ENCODE measurements around the gene JADE2.
A peak's percentile ranks its signal among the peaks of the same experiment; 100 is the strongest.
"Not testable (repeated sequence)": the region's sequence is repeated elsewhere in the genome, so short reads cannot be mapped to it uniquely, and the experiment has no call there.

JADE2 gene

DNA sequence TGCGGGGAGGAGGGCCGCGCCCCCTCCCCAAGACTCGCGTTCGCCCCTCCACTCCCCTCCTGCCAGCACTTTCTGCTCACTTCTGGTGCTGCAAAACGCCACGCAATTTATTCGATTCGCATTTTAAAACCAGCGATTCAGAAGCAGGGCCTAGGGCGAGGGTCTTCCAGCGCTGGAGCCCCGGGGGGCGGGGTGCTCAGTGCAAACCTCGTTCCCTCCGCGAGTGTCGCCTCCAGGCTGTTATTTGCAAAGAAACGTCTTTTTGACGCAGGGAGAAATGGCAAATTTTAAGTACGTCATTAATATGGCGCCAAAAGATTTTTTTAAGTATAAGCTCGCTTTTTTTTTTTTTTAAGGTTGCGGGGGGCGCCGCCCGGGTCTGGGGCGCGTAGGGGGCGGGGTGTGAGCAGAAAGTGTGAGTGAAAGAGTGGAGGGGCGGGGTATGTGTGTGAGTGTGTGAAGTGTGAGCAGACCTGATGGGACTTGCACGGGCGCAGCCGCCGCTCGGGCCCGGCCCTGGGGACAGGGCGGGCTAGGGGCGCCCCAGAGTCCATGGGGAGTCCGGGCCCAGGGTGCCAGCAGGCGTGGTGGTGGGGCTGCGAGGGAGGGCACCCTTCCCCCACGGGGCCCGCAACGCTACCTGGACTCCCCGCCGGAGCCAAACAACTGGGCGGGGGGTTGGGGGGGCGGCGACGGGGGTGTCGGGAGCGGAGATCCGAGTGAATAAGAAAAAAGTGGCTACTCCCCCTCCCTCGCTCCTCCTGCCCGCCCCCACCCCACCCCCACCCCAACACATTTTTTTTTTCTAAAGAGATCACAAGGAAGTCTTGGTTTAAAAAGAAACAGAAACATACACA lies at the start of gene JADE2:
Gene JADE2, plus strand, starts transcription at position 845 of the 857 bp plus-strand sequence. CDS start 10,188 bp downstream, outside the sequence.
- DNase-seq, result peak in 1 of 2 experiments; percentile 14

DNA sequence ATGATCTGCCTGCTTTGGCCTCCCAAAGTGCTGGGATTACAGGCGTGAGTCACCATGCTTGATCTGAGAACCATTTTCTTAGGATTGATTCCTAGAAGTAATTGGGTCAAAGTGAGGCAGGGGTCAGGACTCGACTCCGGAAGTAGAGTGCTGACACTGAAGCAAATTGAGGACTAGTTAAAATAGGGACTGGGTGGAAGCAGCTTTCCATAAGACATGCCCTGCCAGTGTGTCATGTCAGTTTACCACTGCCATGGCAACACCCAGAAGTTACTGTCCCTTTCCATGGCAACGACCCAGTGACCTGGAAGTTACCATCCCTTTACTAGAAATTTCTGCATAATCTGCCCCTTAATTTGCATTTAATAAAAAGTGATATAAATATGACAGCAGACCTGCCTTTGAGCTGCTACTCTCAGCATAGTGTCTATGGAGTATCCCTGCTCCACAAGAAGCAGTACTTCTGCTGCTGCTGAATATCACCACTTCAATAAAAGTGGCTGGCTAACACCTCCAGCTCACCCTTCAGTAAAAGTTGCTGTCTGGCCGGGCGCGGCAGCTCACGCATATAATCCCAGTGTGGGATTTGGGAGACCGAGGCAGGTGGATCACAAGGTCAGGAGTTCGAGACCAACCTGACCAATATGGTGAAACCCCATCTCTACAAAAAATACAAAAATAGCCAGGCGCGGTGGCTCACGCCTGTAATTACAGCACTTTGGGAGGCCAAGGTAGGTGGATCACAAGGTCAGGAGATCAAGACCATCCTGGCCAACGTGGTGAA lies 47.8 kb upstream of the JADE2 start:
- no peak for DNase-seq

DNA sequence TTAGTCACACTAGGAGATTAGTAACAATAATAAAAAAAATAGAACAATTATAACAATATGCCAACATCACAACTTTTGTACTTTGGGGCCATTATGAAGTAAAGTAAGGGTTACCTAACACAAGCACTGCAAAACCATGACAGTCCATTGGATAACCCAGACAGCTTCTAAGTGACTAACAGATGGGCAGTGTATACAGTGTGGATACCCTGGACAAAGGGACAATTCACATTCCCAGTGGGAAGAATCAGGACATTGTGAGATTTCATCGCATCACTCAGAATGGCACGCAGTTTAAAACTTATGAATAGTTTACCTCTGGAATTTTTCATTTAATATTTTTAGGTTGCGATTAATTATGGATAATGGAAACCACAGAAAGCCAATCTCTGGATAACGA lies 45.6 kb upstream of the JADE2 start:
- DNase-seq, result no peak

DNA sequence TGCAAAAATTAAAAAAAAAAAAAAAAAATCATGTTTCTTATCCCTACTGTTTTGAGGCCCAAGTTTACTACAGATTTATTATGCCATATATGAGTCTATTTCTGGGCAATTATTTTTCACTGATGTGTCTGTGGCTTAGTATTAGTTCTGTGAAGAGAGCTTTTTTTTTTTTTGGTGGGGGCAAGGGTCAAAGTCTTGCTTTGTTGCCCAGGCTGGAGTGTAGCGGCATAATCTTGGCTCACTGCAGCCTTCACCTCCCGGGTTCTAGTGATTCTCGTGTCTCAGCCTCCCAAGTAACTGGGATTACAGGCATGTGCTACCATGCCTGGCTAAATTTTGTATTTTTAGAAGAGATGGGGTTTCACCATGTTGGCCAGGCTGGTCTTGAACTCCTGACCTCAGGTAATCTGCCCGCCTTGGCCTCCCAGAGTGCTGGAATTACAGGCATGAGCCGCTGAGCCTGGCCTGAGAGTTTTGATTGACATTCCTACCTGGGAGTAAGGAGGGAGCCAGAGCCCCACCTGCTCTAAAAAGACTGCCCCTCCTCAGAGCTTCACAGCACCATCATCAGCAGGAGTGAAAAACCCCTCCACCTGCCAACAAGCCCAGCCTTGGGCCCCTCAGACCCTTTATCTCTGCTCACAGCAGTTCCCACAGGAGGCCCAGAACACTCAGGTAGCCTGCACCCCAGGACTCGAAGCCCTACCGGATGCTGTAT lies 36.1 kb upstream of the JADE2 start:
- DNase-seq, result no peak

DNA sequence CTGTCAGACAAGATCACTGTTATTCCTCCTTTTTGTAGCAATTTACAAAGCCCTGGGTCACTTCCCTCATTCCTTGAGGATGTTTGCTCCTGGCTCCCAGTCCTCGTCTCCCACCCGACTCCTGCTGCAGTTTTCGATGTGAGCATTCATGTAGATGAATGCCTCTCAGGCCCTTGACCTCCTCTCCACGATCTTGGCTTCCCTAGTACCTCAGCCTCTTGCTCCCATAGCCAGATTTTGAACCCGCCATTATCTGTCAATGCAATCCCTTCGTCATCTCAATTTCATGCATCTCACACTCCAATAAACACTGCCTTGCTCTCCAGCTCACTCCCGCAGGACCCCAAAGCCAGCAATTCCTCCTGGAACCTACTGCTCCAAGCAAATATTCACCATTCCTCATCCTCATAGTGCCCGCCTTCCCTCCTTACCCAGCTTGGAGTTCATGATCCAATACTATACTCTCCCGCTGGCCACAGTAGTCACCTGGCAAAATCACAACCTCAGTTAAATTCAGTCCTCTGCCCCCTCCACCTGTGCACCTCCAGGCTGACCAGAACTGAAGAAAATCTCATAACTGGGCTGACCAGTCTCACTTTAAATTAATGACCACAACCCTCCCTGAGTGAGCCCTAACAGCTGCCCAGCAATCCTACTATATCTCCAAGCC lies 35.1 kb upstream of the JADE2 start:
- no peak for DNase-seq

DNA sequence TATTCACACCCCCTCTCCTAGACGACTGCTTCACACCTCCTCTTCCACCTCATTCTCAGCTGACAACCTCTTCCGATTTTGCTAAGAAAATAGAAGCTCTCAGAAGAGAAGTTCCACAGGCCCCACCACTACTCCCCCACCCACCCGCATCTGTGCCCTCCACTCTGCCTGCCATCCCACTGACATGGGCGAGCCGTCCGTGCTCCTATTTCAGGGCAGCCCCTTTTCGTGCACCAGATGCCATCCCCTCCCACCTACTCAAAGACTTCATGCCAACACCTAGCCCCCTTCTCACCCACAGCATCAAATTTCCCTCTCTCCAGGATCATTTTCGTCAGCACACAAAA lies 34.6 kb upstream of the JADE2 start:
- no peak for DNase-seq

DNA sequence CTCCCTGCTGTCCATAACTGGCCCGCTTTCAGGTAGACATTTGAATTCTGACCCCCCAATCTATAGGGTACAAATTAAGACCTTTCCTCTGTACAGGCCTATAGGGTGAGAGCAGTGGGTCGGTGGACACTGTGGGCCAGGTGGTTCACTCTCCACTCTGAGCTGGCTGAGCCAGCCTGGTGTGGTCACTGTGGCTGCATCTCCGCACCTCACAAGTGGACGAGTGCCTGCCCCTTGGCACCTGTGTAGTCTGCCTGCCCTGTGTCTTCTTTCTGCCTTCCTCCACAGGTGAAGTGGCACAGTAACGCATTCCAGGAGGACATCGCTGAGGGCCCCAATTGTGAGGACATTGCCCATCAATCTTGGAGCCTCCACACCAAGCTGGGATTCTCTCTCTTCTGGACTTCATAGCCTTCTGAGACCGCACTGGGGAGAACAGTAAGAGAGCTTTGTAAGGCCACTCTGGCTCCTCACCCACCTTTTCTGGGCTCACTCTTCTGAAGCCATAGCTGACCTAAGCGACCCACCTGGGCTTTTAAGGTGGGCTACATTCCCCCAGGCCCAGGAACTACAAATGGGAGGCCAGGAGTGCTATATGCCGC lies 33.5 kb upstream of the JADE2 start:
- no peak for DNase-seq

DNA sequence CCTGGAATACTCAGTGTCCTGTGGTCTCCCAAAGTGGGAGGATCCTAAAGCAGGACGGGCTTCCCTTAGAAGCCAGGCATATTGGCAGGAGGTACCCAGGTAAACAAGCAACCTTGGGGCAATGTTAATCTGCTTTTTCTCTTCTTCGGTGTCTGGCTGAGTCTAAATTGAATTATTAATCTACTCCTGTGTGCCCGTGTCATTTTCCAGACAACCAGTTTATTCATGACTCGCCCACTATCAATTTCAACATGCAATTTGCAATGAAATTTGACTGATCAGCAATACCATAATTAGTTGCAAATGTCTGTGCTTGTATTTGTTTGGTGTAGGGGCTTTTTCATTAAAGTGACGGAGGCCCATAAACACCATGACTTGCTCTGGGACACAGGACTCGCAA lies 32.9 kb upstream of the JADE2 start:
- DNase-seq, result no peak

DNA sequence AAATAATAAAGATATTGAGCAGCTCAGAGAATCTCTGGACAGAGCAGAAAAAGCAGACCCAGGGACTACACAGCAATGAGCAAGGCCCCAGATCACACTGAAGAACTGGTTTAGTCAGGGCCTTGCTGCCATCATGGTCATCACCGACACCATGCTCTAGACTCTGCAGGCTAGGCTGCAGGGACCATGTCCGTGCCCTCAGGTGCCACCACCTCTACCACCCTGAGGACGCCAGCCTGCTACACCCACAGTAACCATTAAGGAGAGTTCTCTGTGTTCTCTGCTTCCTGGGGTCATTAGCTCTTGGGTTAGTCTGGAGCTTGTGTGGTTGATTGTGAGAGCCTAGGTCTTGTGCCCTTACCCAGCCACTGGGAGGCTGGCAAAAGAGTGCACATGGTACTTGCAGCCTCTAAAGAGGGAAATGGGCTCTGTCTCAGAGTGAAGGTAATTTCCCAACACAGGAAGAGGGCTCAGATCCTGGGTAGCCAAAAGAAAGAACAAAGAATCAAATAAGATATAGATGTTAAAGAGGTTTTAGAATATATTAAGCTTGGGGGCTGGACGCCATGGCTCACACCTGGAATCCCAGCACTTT lies 31.9 kb upstream of the JADE2 start:
- DNase-seq, result no peak

DNA sequence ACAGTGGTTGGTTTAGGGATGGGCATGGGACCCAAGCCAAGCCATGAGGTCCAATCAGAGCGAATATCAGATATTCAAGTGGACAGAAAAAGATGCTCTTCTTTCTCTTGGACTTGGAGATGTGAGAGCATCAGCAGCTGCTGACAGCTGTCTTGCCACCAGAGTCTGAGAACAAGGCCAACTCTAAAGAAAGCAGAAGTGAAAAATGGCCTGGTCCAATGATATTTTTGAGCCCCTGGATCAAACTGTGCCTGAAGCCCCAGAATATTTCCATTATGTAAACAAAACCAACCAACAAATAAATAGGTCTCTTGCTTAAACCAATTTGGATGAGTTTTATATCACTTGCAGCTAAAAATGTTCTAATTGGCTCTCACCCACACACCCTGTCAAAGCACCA lies 30.7 kb upstream of the JADE2 start:
- no peak for DNase-seq

DNA sequence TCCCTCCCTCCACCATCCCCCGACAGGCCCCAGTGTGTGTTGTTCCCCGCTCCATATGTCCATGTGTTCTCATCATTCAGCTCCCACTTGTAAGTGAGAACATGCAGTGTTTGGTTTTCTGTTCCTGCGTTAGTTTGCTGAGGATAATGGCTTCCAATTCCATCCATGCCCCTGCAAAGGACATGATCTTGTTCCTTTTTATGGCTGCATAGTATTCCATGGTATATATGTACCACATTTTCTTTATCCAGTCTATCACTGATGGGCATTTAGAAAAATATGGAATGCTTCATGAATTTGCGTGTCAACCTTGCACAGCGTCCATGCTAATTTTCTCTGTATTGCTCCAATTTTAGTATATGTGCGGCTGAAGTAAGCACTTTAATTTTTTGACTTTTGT lies 25.6 kb upstream of the JADE2 start:
- not testable (repeated sequence) for DNase-seq

DNA sequence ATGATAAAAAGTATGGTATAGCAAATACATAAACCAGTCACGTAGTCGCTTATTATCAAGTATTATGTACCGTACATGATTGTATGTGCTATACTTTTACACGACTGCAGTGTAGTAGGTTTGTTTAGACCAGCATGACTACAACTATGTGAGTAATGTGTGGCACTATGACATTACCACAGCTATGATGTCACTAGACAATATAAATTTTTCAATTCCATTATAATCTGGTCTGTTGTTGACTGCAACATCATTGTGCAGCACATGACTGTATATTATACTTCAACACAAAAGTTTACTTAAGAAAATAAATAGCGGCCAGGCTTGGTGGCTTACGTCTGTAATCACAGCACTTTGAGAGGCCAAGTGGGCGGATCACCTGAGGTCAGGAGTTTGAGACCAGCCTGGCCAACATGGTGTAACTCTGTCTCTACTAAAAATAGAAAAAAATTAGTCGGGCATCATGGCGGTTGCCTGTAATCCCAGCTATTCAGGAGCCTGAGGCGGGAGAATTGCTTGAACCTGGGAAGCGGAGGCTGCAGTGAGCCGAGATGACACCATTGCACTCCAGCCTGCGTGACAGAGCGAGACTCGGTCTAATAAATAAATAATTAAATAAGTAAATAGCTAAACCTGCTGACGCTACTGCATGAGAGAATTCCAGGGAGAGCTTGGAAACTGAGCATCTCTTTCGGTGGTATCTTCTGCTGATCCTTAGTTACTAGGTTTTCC lies 24.6 kb upstream of the JADE2 start:
- DNase-seq, result no peak

DNA sequence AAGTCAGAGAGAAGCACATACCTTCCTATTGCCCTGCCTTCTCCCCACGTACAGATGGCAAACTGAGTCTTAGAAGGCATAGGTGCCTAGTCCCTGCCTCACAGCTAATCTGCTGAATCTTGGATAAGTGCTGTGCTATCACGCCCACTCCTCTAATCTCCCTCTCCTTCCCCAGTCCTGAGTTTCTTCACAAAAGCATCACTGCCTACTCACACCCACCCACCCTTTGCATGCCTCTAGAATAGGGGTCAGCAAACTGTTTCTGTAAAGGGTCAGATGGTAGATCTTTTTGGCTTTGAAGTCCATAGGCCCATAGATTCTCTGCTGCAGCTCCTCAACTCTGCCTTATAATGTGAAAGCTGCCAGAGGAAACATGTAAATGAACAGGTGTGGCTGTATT lies 23.2 kb upstream of the JADE2 start:
- DNase-seq, result no peak

DNA sequence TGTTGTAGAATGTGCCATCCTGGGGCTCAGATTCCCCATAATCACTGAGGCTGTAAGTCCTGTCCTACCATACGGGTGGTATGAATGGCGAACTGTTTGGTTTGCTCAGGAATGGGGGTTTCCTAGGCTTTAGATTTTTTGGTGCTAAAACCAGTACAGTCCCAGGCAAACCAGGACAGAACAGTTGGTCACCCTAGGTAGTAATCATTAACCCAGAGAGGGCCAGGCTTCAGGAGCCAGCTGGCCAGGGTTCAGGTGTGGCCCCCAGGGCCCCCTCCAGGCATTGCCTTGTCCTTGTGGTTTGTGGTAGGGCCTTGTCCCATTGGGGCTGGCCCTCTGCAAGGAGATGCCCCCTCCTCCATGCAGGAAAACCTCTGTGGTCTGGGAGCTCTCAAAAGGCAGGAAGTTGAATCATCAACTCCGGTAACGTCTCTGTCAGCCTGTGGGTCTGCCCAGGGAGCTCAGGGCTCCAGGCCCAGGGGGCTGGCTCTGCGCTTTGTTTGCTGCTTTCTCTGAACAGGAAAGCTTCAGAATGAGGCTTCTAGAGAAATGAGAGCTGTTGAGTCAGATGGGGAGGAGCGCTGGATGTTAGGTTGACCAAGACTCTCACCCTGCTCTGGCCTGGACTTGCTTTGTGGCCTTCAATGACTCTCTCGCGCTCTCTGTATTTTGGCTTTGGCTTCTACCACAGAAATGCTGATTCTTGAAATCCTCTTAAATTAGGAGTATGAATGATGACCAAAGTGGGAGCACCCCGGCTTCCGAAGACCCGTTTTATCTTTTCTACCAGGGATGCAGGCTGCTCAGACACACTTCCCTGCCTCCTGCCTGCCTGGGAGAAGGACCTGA lies 22.2 kb upstream of the JADE2 start:
- no peak for DNase-seq

DNA sequence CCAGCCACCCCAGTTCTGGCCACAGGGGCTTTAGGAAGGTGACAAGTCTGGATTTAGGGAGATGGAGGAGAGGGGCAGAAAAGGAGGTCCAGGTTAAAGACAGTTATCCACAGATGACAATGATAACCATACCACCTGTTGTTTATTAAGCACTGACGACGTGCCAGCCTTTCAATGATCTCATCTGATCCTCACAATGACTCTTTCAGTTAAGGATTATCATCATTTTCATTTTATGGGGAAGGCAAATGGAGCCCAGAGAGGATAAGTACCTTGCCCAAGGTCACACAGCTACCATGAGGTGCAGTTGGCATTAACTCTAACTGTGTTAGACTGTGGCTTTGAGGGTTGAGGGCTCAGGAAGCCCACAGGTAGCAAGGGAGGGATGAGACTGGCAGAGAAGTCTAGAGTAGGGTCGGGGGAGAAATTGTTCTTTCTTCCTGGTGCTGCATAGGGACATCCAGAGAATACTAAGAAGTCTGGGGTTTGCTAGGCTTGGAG lies 21.5 kb upstream of the JADE2 start:
- DNase-seq, result no peak

DNA sequence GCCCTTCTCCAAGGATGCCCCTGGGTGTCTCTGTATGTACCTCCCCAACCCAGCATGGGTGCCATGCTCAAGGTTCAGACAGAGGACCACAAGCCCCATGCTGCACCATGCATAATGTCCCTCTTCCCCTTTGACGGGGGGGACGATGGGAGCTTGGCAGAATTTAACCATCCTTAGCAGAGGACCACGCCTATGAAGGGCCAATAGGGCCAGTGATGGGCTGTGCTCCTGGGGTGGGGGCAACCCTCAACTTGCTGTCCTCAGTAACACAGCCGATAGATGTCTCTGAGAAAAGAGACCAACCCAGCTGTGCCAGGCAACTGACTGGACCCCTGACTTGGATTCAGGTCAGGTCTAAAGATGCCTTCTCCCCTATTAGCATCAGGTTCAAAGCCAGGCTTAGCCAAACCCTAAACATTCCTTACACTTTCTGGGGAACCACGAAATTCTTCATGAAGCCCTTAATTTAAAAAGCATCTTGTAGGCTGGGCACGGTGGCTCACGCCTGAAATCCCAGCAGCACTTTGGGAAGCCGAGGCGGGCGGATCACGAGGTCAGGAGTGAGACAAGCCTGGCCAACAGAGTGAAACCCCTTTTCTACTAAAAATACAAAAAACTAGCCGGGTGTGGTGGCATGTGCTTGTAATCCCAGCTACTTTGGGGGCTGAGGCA lies 20.7 kb upstream of the JADE2 start:
- no peak for DNase-seq

DNA sequence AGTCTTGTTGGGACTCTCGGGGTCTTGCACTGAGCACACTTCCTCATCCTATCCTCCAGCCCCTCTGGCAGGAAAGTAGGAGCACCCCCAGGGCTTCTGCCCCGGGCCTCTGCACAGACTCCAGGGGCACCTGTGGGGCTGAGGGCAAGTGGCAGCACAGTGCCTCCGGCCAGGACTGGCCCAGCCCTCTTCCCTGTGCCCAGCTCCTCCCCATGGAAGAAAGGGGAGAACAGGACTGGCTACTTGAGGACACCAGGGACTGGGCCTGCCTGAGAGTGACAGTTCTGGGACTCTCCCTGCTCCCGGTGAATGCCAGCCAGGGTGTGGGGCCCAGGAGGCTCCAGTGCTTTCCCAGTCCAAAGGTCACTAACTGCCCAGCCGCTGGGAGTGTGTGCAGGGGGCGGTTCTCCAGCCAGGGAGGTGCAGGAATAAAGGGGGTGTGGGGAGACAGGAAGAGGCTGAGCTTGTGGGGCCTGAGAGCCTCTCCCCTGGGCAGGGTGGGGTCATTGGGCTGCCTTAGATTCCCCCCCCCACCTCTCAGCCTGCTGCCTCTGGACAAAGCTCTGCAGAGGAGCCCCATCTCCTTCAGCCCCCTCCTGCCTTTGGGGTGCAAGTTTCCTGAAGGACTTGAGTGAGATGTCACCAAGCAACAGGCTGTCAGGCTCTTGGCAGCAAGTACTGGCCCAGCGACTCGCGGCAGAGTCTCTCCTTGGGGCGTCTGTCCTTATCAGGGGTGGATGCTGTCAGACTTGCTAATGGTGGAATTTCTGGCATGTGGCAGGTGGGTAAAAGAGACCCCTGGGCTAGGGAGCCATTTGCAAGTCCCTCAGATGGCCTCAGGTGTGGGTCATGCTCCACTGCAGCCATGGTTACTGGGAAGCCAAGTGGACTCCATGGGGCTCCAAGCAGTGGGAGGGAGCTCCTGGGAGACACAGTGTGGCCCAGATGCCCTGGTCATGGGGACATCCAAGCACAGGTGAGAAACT lies 19.1 kb upstream of the JADE2 start:
- no peak for DNase-seq

DNA sequence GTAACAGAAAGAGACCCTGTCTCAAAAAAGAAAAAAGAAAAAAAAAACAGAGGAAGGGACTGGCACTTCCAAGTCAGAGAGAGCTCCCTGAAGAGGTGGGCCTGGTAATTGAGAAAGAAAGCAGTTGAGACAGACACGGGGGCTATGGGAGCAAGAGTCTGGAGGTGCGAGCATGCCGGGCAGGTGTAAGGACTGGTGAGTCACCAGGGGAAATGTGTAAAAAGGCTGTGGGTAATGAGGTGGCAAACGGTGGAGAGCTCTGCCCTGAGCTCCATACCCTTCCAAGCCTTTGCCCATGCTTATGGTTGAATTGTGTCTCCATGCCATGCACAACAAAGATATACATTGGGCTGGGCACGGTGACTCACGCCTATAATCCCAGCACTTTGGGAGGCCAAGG lies 18.0 kb upstream of the JADE2 start:
- no peak for DNase-seq
